K562 (cell line): Measurements from ENCODE around the gene CRX. TPM values are rescaled to one million over a fixed set of nuclear protein-coding genes. Genes with fewer than 3 reads are reported as not detected.

Experiments used
- ATAC-seq: fragments of 200-7000 bp; cut with Tn5 transposase; 3 replicates; pipeline ENCODE4 v1.9.1; 2020; ENCODE audit warnings: moderate library complexity
- BruUV-seq: library from RNA; stranded (reverse); fragments of 400-500 nt; replicated peaks from 2 replicates; lab custom pipeline; 2021; lab: Mats Ljungman, UMichigan
- CTCF ChIA-PET: fragments of 300-600 bp; formaldehyde crosslinking; extraction: SDS; loops from one replicate; lab custom pipeline; 2021; ENCODE audit warnings: low intra/inter-chr PET ratio; lab: Yijun Ruan, JAX
- POLR2A ChIA-PET: fragments of 300-600, 350-650 bp; sonication (Branson Sonifier 250); formaldehyde crosslinking; extraction: SDS; loops from one replicate; lab custom pipeline; 2021; ENCODE audit warnings: antibody characterized with exemption, inconsistent platforms; lab: Yijun Ruan, JAX
- DNase-seq, 4 experiments: peaks; one replicate each; pipeline versions ENCODE4 v3.0.0 to v3.0.0-alpha.2; 2011 to 2018; ENCODE audit warnings: low spot score in 3 of 4, mixed read lengths in 3 of 4; ENCODE audit errors: extremely low read depth in 1 of 4
- FAIRE-seq: peaks from 2 replicates; lab custom pipeline; 2011; peaks lifted over from hg19 to GRCh38; lab: Jason Lieb, UNC
- H2AFZ ChIP-seq: 2 replicates; pipeline ENCODE4 v1.6.0; 2011; ENCODE audit warnings: low read depth, low read length, control low read depth, inconsistent platforms
- H3K27ac ChIP-seq: fragments of 200-600 bp; 3 replicates; pipeline ENCODE4 v1.8.0; 2011; ENCODE audit warnings: low read depth, mild to moderate bottlenecking, control low read depth, inconsistent platforms, low read length, moderate library complexity, mixed read lengths; ENCODE audit errors: extremely low read depth
- H3K27me3 ChIP-seq, 2 experiments: fragments of 300-600 bp in 1 of 2; 2 replicates in 1 of 2; 3 replicates in 1 of 2; pipeline versions ENCODE4 v1.6.0 to v1.8.0; 2011; ENCODE audit warnings: inconsistent platforms in 2 of 2, low read length in 2 of 2, mild to moderate bottlenecking in 1 of 2, mixed read lengths in 1 of 2, moderate library complexity in 1 of 2; ENCODE audit not compliant: control insufficient read depth in 2 of 2, insufficient read depth in 2 of 2
- H3K36me3 ChIP-seq: fragments of 300-600 bp; 3 replicates; pipeline ENCODE4 v1.8.0; 2011; ENCODE audit warnings: mild to moderate bottlenecking, low read length, inconsistent platforms; ENCODE audit not compliant: control insufficient read depth, insufficient read depth
- H3K4me1 ChIP-seq, 2 experiments: fragments of 200-600 bp in 1 of 2; replicated peaks in 1 of 2; 2 replicates in 1 of 2; 3 replicates in 1 of 2; pipeline versions ENCODE4 v1.5.1 to v1.8.0; 2011; ENCODE audit warnings: inconsistent platforms in 2 of 2, low read length in 2 of 2, mild to moderate bottlenecking in 1 of 2, mixed read lengths in 1 of 2, moderate library complexity in 1 of 2; ENCODE audit not compliant: control insufficient read depth in 2 of 2, insufficient read depth in 2 of 2
- H3K4me2 ChIP-seq: 2 replicates; pipeline ENCODE4 v1.6.1; 2011; ENCODE audit warnings: low read length, control low read depth, inconsistent platforms, mixed read lengths; ENCODE audit not compliant: insufficient read depth
- H3K4me3 ChIP-seq: fragments of 200-600 bp; sonication (generic), shearing (Covaris generic); 2 replicates; pipeline ENCODE4 v1.5.1; 2016; ENCODE audit warnings: control low read depth, inconsistent platforms
- H3K79me2 ChIP-seq: fragments of 200-600 bp; 3 replicates; pipeline ENCODE4 v1.8.0; 2011; ENCODE audit warnings: low read length, inconsistent platforms; ENCODE audit not compliant: control insufficient read depth, insufficient read depth
- H3K9ac ChIP-seq, 2 experiments: 2 replicates each; pipeline versions ENCODE4 v1.6.0 to v1.6.1; 2011; ENCODE audit warnings: low read depth in 2 of 2, low read length in 2 of 2, control low read depth in 1 of 2, inconsistent platforms in 1 of 2, mild to moderate bottlenecking in 1 of 2, mixed read lengths in 1 of 2; ENCODE audit not compliant: insufficient read depth in 1 of 2
- H3K9me1 ChIP-seq: one replicate; pipeline ENCODE4 v1.6.0; 2011; ENCODE audit warnings: inconsistent platforms, mild to moderate bottlenecking, low read length, moderate library complexity; ENCODE audit not compliant: control insufficient read depth, insufficient read depth
- H3K9me3 ChIP-seq: replicated peaks from 2 replicates; pipeline ENCODE4 v1.5.1; 2011; ENCODE audit warnings: low read depth, low read length, inconsistent platforms; ENCODE audit not compliant: control insufficient read depth, insufficient read depth
- H4K20me1 ChIP-seq: replicated peaks from 2 replicates; pipeline ENCODE4 v1.6.1; 2011; ENCODE audit warnings: low read length, inconsistent platforms, mixed read lengths; ENCODE audit not compliant: control insufficient read depth, insufficient read depth
- CBX3 ChIP-seq, 2 experiments: IDR thresholded peaks; 1 replicate in 1 of 2; 2 replicates in 1 of 2; pipeline ENCODE4 v1.6.1; 2012; ENCODE audit warnings: inconsistent platforms in 2 of 2, low read length in 2 of 2, borderline replicate concordance in 1 of 2, control low read depth in 1 of 2
- NFIC ChIP-seq: fragments of 450-650 bp; IDR thresholded peaks from 2 replicates; pipeline ENCODE4 v1.6.1; 2017; ENCODE audit warnings: mild to moderate bottlenecking, inconsistent platforms
- NR2C2 ChIP-seq, 2 experiments: fragments of 200-800 bp in 1 of 2; sonication (Bioruptor generic) in 1 of 2; sonication (generic) in 1 of 2; formaldehyde crosslinking in 1 of 2; IDR thresholded peaks; 2 replicates each; pipeline versions ENCODE4 v1.6.1 to v1.8.0; 2016 to 2022; ENCODE audit warnings: mild to moderate bottlenecking in 1 of 2, missing compliant biosample characterization in 1 of 2, missing genetic modification characterization in 1 of 2, missing genetic modification reagents in 1 of 2
- NR4A1 ChIP-seq, 2 experiments: fragments of 250-450 bp in 1 of 2; fragments of 450-650 bp in 1 of 2; sonication (Bioruptor Pico) in 1 of 2; IDR thresholded peaks; 2 replicates each; pipeline versions ENCODE4 v1.4.0 to v1.6.1; 2016 to 2020; ENCODE audit warnings: mild to moderate bottlenecking in 2 of 2, missing compliant biosample characterization in 1 of 2, missing genetic modification characterization in 1 of 2, moderate library complexity in 1 of 2
- SAFB ChIP-seq: fragments of 200-400 bp; formaldehyde crosslinking; IDR thresholded peaks from 2 replicates; pipeline ENCODE4 v1.6.1; 2017; ENCODE audit warnings: low read depth, low read length, borderline replicate concordance
- WGBS: fragments of 100-300 bp; shearing (Covaris generic); methylation state at CpG from one replicate; pipeline ENCODE4 v1.1.6; 2016; ENCODE audit warnings: low coverage, mixed read lengths; ENCODE audit not compliant: insufficient coverage; ENCODE audit errors: missing lambda C conversion rate; 5-methylcytosine and 5-hydroxymethylcytosine counted together
- in situ Hi-C: fragments of 300-500 bp; cut with MboI; formaldehyde crosslinking; loops from 4 replicates; pipeline ENCODE4 v1.15.0; 2018; ENCODE audit warnings: inconsistent platforms, mixed read lengths
- intact Hi-C: fragments of 100-400 bp; cut with micrococcal nuclease; formaldehyde crosslinking; loops from 2 replicates; pipeline ENCODE4 v1.14.2; 2022
- polyA plus RNA-seq, 8 experiments: library from polyadenylated mRNA; depleted of rRNA in 4 of 8; stranded (reverse) in 5 of 8; unstranded in 3 of 8; fragments of >200 nt; fragmentation: Nextera tagmentation in 2 of 8; fragmentation: Illumina TruSeq in 1 of 8; extraction: Ambion mirVana in 2 of 8; extraction: Trizol in 1 of 8; gene quantifications; 2 replicates each; pipeline versions ENCODE4 v1.2.1 to v1.2.3, GENCODE V29; 2011 to 2014; ENCODE audit warnings: inconsistent platforms in 1 of 8, missing spikeins in 1 of 8
- total RNA-seq, 7 experiments: library from RNA; depleted of rRNA in 6 of 7; stranded (reverse); fragments of >200 nt in 6 of 7; fragmentation: Illumina TruSeq in 2 of 7; extraction: Trizol in 2 of 7; gene quantifications; 2 replicates each; pipeline versions ENCODE4 v1.2.1 to v1.2.3, GENCODE V29; 2011 to 2021; ENCODE audit warnings: low replicate concordance in 1 of 7

The CRX gene
- total and polyA plus RNA-seq, 9 of the 15 experiments (the other 6 are each of a cell fraction or from before 2014, with no cell fraction given) = 0.01 TPM; not detected in 8

DNA sequence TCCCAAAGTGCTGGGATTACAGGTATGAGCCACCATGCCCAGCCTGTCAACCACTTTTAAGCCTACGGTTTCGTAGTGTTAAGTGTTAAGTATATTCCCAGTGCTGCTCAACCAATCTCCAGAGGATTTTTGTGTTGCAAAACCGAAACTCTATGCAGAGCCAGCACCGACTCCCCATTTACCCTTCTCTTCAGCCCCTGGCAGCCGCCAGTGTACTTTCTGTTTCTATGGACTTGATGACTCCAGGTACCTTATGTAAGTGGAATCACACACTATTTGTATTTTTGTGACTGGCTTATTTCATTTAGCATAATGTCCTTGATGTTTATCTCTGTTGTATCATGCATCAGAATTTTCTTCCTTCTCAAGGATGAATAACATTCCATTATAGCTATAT, 63.3 kb downstream of the CRX start:
- Histone ChIP-seq H3K4me3 (no peak overlapping the region), H3K36me3 (no peaks in the 10 kb centered on the region), H3K27ac (no peak overlapping the region), H4K20me1 (no peaks in the 10 kb centered on the region), H3K27me3 (no peaks in the 10 kb centered on the region), H3K4me1 (peaks cover 0 to 9% of the 10 kb centered on the region in 2 experiments), H2AFZ (no peak overlapping the region), H3K9me3 (no peaks in the 10 kb centered on the region), H3K79me2 (no peaks in the 10 kb centered on the region), H3K9me1 (no peaks in the 10 kb centered on the region), H3K9ac (no peak overlapping the region), H3K4me2 (no peak overlapping the region)
- ATAC-seq = no peak
- no peak for FAIRE-seq
- TF ChIP-seq CBX3 (IDR thresholded peaks at IDR 0.05; ENCODE audit: borderline replicate concordance in 1 of 2, low read length in 2 of 2) = no peak
- TF ChIP-seq NFIC = peak; percentile 1; the same call in 1 of the 2 replicates
- in situ Hi-C loops = no loop called here
- no peak for DNase-seq
- CTCF ChIA-PET = no interaction called here
- intact Hi-C loops = no loop called here
- 36% methylated on average over 5 of the region's 5 CpGs for WGBS
- BruUV-seq = no TSS peak
- POLR2A ChIA-PET = no interaction called here

DNA sequence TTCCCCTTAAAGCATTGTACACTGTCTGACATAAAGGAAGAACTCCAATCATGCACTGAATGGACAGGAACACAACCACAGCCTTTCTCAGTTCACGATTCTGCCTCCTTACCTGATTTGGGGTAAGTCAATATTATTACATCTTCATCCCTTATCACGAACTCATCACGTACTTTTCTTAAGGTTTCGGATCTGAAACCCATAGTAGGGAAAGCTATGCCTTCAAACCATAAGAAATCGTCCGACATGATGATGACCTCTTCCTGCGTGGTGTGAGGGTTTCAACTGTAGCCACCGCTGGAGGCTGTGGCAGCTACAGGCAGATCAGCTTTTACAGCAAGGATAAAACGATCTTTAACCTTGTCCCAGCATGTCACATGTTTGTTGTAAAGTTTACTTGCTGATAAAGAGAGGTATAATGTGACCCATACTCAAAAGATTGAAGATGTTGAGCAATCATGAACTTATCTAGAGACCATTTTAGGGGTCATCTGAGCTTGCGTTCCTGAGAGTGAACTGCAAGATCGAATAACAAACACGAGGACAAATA, 64.3 kb downstream of the CRX start, which contains the start of gene SULT2A1:
TSS of gene SULT2A1 (minus strand) at position 306 of the 550 bp plus-strand sequence. CDS start at position 248, 58 bp downstream.
- ATAC-seq = peak; percentile 61; the same call in 2 of the 3 replicates
- no peaks in the 10 kb centered on the region for H4K20me1 ChIP-seq
- H3K9ac ChIP-seq = no peak within 1 kb of the TSS
- no peak for DNase-seq
- FAIRE-seq = peak; percentile 23
- peak within 1 kb of the TSS; percentile 79 for H2AFZ ChIP-seq
- no peaks in the 10 kb centered on the region for H3K27me3 ChIP-seq
- H3K4me1 ChIP-seq = peaks cover 2 to 17% of the 10 kb centered on the region in 2 experiments
- intact Hi-C loops = no loop called here
- BruUV-seq = no TSS peak
- in situ Hi-C loops = no loop called here
- H3K4me2 ChIP-seq = peak within 1 kb of the TSS; percentile 42
- H3K9me1 ChIP-seq = no peaks in the 10 kb centered on the region
- H3K4me3 ChIP-seq = no peak within 1 kb of the TSS
- ChIA-PET CTCF (no interaction called here), POLR2A (interaction anchor here (0.7 to 1.2 kb wide), 3 partner anchors 8 to 16 kb away, joined by 3 to 4 read pairs (median 3); no protein-coding TSS in a partner anchor)
- H3K9me3 ChIP-seq = no peaks in the 10 kb centered on the region
- H3K36me3 ChIP-seq = no peaks in the 10 kb centered on the region
- 5% methylated on average over 12 of the region's 12 CpGs for WGBS
- H3K79me2 ChIP-seq = no peaks in the 10 kb centered on the region
- H3K27ac ChIP-seq = no peak within 1 kb of the TSS
- no peak for TF ChIP-seq NR4A1 (CRISPR knock-in tag; IDR thresholded peaks at IDR 0.05)
- peak; percentile 52; the same call in 1 of the 2 replicates for TF ChIP-seq NR4A1 (tag; IDR thresholded peaks at IDR 0.05)
- TF ChIP-seq NR2C2 (CRISPR knock-in tag; IDR thresholded peaks at IDR 0.05) = no peak
- peak; percentile 44 for TF ChIP-seq NR2C2 (tag; IDR thresholded peaks at IDR 0.05)
- TF ChIP-seq SAFB = no peak
